GM12865 (cell line): ENCODE data around the gene SRGN.

Source experiments
- DNase-seq: peaks from one replicate; pipeline ENCODE4 v3.0.0; 2010; ENCODE audit warnings: low read depth
- H3K4me3 ChIP-seq: 2 replicates; pipeline ENCODE4 v1.5.1; 2011; ENCODE audit warnings: mild to moderate bottlenecking, low read depth, low read length, control low read depth
- CTCF ChIP-seq: IDR thresholded peaks from 2 replicates; pipeline ENCODE4 v1.5.1; 2011; ENCODE audit warnings: low read length, control low read depth, low read depth, inconsistent platforms; ENCODE audit not compliant: insufficient read depth; ENCODE audit errors: missing control alignments

The SRGN gene

GRCh38 chr10:69055241-69055640, 32.7 kb upstream of the SRGN start:
- TF ChIP-seq CTCF, result no peak
- peak; percentile 59 for DNase-seq

GRCh38 chr10:69056129-69056528, 31.8 kb upstream of the SRGN start:
- DNase-seq, result peak; percentile 75
- H3K4me3 ChIP-seq, result peak overlapping the region; percentile 6; the same call in 1 of the 2 replicates
- TF ChIP-seq CTCF, result no peak

More at GRCh38 chr10:69055241-69055640, 32.7 kb upstream of the SRGN start:
- H3K4me3 ChIP-seq, result no peak overlapping the region

- no peak overlapping the region for H3K4me3 ChIP-seq
- DNase-seq, result no peak
- no peak for TF ChIP-seq CTCF
Measured at GRCh38 chr10:69056536-69057260, 31.2 kb upstream of the SRGN start.

- no peak for TF ChIP-seq CTCF
- no peak overlapping the region for H3K4me3 ChIP-seq
- peak; percentile 55 for DNase-seq
Measured at GRCh38 chr10:69057261-69057950, 30.5 kb upstream of the SRGN start.

- DNase-seq, result no peak
- no peak overlapping the region for H3K4me3 ChIP-seq
- no peak for TF ChIP-seq CTCF
Measured at GRCh38 chr10:69057951-69058297, 30.0 kb upstream of the SRGN start.

GRCh38 chr10:69060127-69060798, 27.6 kb upstream of the SRGN start:
- no peak for DNase-seq
- no peak overlapping the region for H3K4me3 ChIP-seq
- TF ChIP-seq CTCF, result no peak
